Smooth muscle cell (in vitro differentiated cells): Measurements from ENCODE around the gene WIPF3. TPM values are rescaled to one million over a fixed set of nuclear protein-coding genes. Genes with fewer than 3 reads are reported as not detected.

ENCODE experiments used
- DNase-seq: peaks from one replicate; lab custom pipeline; 2025; ENCODE audit not compliant: unreplicated experiment; lab: John Stamatoyannopoulos, UW
- H2AFZ ChIP-seq: fragments of 200-600 bp; sonication (generic); 2 replicates; pipeline ENCODE4 v1.6.0; 2016; ENCODE audit warnings: antibody characterized with exemption, low read depth, mild to moderate bottlenecking
- H3F3A ChIP-seq: fragments of 200-600 bp; sonication (generic); 2 replicates; pipeline ENCODE4 v1.6.0; 2017; ENCODE audit warnings: antibody characterized with exemption, low read depth
- H3K27ac ChIP-seq: fragments of 200-600 bp; sonication (generic); 2 replicates; pipeline ENCODE4 v1.5.1; 2016; ENCODE audit warnings: low read depth, mild to moderate bottlenecking
- H3K27me3 ChIP-seq: fragments of 200-600 bp; sonication (generic); 2 replicates; pipeline ENCODE4 v1.6.1; 2016; ENCODE audit warnings: low read depth, mild to moderate bottlenecking
- H3K36me3 ChIP-seq: fragments of 200-600 bp; sonication (generic); 2 replicates; pipeline ENCODE4 v1.5.1; 2016; ENCODE audit warnings: low read depth
- H3K4me1 ChIP-seq: fragments of 200-600 bp; sonication (generic); 2 replicates; pipeline ENCODE4 v1.5.1; 2016; ENCODE audit warnings: low read depth
- H3K4me2 ChIP-seq: fragments of 200-600 bp; sonication (generic); 2 replicates; pipeline ENCODE4 v1.6.0; 2016; ENCODE audit warnings: mild to moderate bottlenecking
- H3K4me3 ChIP-seq: fragments of 200-600 bp; sonication (generic); 2 replicates; pipeline ENCODE4 v1.5.1; 2016; ENCODE audit warnings: mild to moderate bottlenecking
- H3K79me2 ChIP-seq: fragments of 200-600 bp; sonication (generic); 2 replicates; pipeline ENCODE4 v1.6.0; 2016; ENCODE audit warnings: low read depth, mild to moderate bottlenecking
- H3K9ac ChIP-seq: fragments of 200-600 bp; sonication (generic); 2 replicates; pipeline ENCODE4 v1.6.0; 2016; ENCODE audit warnings: low read depth
- H3K9me3 ChIP-seq: fragments of 200-600 bp; sonication (generic); replicated peaks from 2 replicates; pipeline ENCODE4 v1.5.1; 2016; ENCODE audit warnings: low read depth
- H4K20me1 ChIP-seq: fragments of 200-600 bp; sonication (generic); 2 replicates; pipeline ENCODE4 v1.6.0; 2016; ENCODE audit warnings: low read depth
- WGBS: methylation state at CpG from one replicate; pipeline ENCODE4 v1.1.7; 2016; ENCODE audit warnings: low lambda C conversion rate; 5-methylcytosine and 5-hydroxymethylcytosine counted together
- polyA plus RNA-seq: library from polyadenylated mRNA; unstranded; fragments of >200 nt; fragmentation: Nextera tagmentation; extraction: Ambion mirVana; gene quantifications from 2 replicates; pipeline ENCODE4 v1.2.1, GENCODE V29; 2016
- total RNA-seq: library from RNA; depleted of rRNA; stranded (reverse); fragments of >200 nt; gene quantifications from 2 replicates; pipeline ENCODE4 v1.2.3, GENCODE V29; 2014
- TF ChIP-seq, protein P1 (sequence below): fragments of 200-600 bp; sonication (generic); IDR thresholded peaks from 2 replicates; pipeline ENCODE4 v1.5.1; 2017; ENCODE audit warnings: borderline replicate concordance, mild to moderate bottlenecking, antibody characterized with exemption; ENCODE audit not compliant: insufficient read depth, poor library complexity, severe bottlenecking

WIPF3 gene
- total and polyA plus RNA-seq, 2 experiments from 2014 or later = 0.22 TPM; not detected in 1

DNA sequence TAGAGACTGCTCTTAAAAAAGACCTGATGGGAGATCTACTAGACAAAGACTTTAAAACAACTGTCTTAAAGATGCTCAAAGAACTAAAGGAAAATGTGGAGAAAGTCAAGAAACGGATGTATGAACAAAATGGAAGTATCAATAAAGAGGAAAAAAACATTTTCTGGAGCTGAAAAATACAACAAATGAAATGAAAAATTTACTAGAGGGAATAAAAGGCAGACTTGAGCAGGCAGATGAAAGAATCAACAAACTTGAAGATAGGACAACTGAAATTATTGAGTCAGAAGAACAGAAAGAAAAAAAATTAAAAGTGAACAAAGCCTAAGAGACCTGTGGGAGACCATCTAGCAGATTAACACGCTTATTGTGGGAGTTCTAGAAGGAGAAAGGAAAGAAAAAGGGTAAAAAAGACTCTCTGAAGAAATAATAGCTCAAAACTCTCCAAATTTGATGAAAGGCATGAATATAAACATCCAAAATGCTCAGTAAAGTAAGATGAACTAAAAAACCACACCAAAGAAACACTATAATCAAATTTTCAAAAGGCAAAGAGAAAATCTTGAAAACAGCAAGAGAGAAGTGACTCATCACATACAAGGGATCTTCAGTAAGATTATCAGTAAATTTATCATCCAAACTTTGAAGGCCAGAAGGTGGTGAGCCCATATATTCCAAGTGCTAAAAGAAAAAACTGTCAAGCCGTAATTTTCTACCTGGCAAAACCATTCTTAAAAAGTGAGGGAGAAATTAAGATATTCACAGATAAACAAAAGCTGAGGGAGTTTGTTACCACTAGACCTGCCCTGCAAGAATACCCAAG lies 100.1 kb downstream of the WIPF3 start:
- no peaks in the 10 kb centered on the region for H3K4me1 ChIP-seq
- no peak overlapping the region for H3K4me3 ChIP-seq
- H3K27me3 ChIP-seq = no peaks in the 10 kb centered on the region
- WGBS = 92% methylated on average over 3 of the region's 3 CpGs
- TF ChIP-seq, protein P1, sequence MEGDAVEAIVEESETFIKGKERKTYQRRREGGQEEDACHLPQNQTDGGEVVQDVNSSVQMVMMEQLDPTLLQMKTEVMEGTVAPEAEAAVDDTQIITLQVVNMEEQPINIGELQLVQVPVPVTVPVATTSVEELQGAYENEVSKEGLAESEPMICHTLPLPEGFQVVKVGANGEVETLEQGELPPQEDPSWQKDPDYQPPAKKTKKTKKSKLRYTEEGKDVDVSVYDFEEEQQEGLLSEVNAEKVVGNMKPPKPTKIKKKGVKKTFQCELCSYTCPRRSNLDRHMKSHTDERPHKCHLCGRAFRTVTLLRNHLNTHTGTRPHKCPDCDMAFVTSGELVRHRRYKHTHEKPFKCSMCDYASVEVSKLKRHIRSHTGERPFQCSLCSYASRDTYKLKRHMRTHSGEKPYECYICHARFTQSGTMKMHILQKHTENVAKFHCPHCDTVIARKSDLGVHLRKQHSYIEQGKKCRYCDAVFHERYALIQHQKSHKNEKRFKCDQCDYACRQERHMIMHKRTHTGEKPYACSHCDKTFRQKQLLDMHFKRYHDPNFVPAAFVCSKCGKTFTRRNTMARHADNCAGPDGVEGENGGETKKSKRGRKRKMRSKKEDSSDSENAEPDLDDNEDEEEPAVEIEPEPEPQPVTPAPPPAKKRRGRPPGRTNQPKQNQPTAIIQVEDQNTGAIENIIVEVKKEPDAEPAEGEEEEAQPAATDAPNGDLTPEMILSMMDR = no peak
- H3K9me3 ChIP-seq = peaks cover 25% of the 10 kb centered on the region
- H3K4me2 ChIP-seq = no peak overlapping the region
- H3K27ac ChIP-seq = no peak overlapping the region
- H3K9ac ChIP-seq = no peak overlapping the region
- H2AFZ ChIP-seq = no peak overlapping the region
- peaks cover 8% of the 10 kb centered on the region for H3K36me3 ChIP-seq
- no peaks in the 10 kb centered on the region for H3F3A ChIP-seq
- no peaks in the 10 kb centered on the region for H3K79me2 ChIP-seq
- H4K20me1 ChIP-seq = no peaks in the 10 kb centered on the region
- DNase-seq = no peak

DNA sequence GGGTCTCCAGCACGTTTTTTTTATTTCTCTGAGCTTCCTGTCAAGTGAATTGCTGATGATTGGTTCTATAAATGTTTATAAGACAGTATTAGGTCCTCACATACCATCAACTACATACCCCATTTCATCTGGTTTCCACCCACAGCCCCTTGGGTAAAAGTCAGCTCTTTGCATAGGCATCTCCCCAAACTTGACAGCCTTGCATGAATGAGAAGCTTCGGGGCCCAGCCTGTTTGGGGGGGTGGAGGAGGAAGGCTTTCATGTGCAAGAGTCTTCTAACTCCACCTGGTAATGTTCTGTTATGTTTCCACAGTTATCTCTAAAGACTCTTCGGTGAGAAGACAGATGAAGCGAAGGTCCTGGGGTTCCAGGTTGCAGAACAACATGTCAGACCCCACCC lies 107.9 kb downstream of the WIPF3 start:
- no peak overlapping the region for H3K9ac ChIP-seq
- no peak overlapping the region for H2AFZ ChIP-seq
- H3K79me2 ChIP-seq = no peaks in the 10 kb centered on the region
- H3K27ac ChIP-seq = no peak overlapping the region
- TF ChIP-seq, protein P1 = no peak
- no peaks in the 10 kb centered on the region for H3K27me3 ChIP-seq
- H3K4me1 ChIP-seq = no peaks in the 10 kb centered on the region
- no peak overlapping the region for H3K4me3 ChIP-seq
- H3K36me3 ChIP-seq = peaks cover 3% of the 10 kb centered on the region
- no peak for DNase-seq
- 91% methylated on average over 4 of the region's 4 CpGs for WGBS
- no peaks in the 10 kb centered on the region for H3K9me3 ChIP-seq
- H3F3A ChIP-seq = no peaks in the 10 kb centered on the region
- no peak overlapping the region for H3K4me2 ChIP-seq
- no peaks in the 10 kb centered on the region for H4K20me1 ChIP-seq

DNA sequence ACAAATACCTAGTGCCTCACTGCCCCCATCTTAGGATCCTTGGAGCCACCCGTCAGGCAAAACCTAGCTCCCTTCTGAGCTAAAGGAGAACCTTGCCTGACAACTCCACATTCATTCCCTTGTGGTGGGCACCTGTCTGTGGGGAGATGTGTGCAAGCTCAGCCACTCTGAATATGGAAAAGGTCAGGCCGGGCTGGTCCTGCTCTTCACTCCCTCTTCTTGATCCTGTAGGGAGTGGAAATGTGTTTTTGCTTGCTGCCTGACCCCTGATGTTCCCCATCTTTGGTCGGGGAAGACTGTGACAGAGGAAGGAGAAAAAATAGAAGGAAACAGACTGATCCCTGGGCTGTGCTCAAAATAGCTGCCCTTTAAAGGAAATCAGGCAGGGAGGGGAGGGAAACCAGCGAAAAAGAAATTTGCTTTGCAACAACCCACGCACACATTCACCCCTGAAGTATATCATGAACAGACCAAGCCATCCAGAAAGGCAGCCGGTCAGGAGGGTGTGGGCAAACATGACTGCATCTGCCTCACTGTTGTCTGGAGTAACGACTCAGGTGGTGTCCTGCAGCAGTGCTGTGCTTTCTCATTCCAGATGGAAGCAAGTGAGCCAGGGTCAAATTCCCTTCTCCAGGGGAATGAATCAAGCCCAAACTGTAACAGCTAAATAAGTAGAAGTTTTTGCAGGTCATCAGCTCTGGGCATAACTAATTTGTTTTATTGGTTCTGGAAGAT lies 109.3 kb downstream of the WIPF3 start:
- Histone ChIP-seq H3K9ac (no peak overlapping the region), H4K20me1 (peaks cover 9% of the 10 kb centered on the region), H3K79me2 (no peaks in the 10 kb centered on the region), H3K27me3 (no peaks in the 10 kb centered on the region), H2AFZ (no peak overlapping the region), H3K4me2 (no peak overlapping the region), H3K36me3 (peaks cover 7% of the 10 kb centered on the region), H3K4me3 (no peak overlapping the region), H3F3A (no peaks in the 10 kb centered on the region), H3K4me1 (no peaks in the 10 kb centered on the region), H3K27ac (no peak overlapping the region), H3K9me3 (no peaks in the 10 kb centered on the region)
- DNase-seq = no peak
- 79% methylated on average over 6 of the region's 7 CpGs for WGBS
- TF ChIP-seq, protein P1 = no peak
